Muscle layer of colon (tissue), 2 donors: ENCODE measurements around the gene TPSB2.
"Not testable (repeated sequence)": the region's sequence is repeated elsewhere in the genome, so short reads cannot be mapped to it uniquely, and the experiment has no call there.

Experiments used
- H3K27ac ChIP-seq: one replicate; pipeline ENCODE4 v1.7.0; 2013; ENCODE audit warnings: low read depth, mild to moderate bottlenecking, low read length, moderate library complexity
- H3K27me3 ChIP-seq, 2 donors: one replicate each; pipeline ENCODE4 v1.7.0; 2013; ENCODE audit warnings: low read length in 2 of 2, mild to moderate bottlenecking in 2 of 2; ENCODE audit not compliant: insufficient read depth in 2 of 2, control insufficient read depth in 1 of 2
- H3K36me3 ChIP-seq: one replicate; pipeline ENCODE4 v1.7.0; 2013; ENCODE audit warnings: mild to moderate bottlenecking, low read length; ENCODE audit not compliant: insufficient read depth
- H3K4me1 ChIP-seq: one replicate; pipeline ENCODE4 v1.7.0; 2013; ENCODE audit warnings: mild to moderate bottlenecking, low read length; ENCODE audit not compliant: insufficient read depth
- H3K4me3 ChIP-seq, 2 donors: one replicate each; pipeline ENCODE4 v1.7.0; 2013; ENCODE audit warnings: low read length in 2 of 2, low read depth in 1 of 2, mild to moderate bottlenecking in 1 of 2, moderate library complexity in 1 of 2
- H3K9ac ChIP-seq: one replicate; pipeline ENCODE4 v1.7.0; 2013; ENCODE audit warnings: low read length
- H3K9me3 ChIP-seq: one replicate; pipeline ENCODE4 v1.7.0; 2013; ENCODE audit warnings: mild to moderate bottlenecking, low read length
- donor health status: abdominal sarcoma.
- donor health status: Adenocarcinoma of cecum.

Gene TPSB2

DNA sequence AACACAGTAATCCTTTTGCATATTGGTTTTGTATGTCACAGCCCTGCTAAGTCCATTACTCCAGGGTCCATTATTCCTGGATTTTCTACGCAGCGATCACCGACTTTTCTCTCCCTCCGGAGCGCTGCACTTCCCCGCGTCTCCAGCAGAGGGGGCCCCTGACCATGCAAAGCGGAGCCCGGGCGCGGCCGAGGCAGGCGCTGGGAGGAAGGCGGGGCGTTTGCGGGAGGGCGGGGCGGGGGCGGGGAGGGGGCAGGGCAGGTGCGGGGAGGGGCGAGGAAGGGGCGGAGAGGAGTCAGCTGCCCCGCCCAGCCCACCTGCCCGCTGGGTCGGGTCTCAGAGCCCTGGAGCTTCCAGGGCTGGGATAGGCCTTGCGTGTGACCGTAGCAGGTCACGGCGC is 6.7 kb upstream of the TPSB2 start:
- H3K27ac ChIP-seq, H3K9ac ChIP-seq, H3K4me3 ChIP-seq, H3K36me3 ChIP-seq, H3K9me3 ChIP-seq, H3K4me1 ChIP-seq, H3K27me3 ChIP-seq: not testable (repeated sequence)

DNA sequence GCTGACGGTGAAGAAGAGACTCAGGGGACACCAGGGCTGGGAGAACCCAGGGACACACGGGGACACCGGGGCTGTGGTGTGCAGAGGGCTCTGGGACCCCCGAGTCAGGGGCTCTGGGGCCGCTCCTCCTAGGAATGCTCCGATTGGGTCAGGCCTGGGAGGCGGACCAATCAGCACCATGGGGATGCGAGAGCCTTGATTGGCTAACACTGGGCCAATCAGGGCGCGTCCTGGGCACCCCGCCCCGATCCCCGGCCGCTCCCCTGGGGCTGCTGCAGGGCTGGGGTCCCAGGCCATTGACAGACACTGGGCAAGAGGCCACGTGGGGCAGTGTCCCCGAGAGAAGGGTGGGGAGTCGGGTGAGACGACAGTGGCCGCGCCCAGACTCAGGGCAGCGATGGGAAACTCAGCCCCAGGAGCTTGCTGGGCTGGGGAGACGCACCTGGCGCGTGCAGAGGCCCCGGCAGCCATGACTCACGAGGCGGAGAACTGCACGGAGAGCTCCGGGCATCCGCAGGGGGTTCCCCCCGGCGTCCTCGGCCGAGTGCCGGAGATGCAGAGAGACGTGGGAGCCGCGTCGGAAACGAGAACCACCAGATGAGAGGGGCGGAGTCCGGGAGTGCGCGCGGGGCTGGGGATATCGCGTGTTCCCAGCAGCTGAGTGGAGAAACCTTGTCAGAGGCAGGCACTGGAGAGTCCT is 2.2 kb upstream of the TPSB2 start:
- not testable (repeated sequence) for H3K36me3 ChIP-seq, H3K4me1 ChIP-seq, H3K27ac ChIP-seq, H3K9ac ChIP-seq, H3K4me3 ChIP-seq, H3K9me3 ChIP-seq, H3K27me3 ChIP-seq

DNA sequence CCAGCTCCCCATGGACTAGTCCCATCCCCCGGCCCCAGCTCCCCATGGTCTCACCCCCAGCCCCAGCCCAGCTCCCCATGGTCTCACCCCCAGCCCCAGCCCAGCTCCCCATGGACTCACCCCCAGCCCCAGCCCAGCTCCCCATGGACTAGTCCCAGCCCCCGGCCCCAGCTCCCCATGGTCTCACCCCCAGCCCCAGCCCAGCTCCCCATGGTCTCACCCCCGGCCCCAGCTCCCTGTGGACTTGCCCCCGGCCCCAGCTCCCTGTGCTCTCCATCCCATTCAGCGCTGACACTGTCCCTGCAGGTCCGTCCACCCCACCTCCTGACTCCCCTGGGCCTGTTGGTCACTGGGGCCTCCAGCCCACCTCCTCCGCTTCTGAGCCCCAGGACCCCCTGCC is 1.3 kb upstream of the TPSB2 start:
- not testable (repeated sequence) for H3K27me3 ChIP-seq, H3K9me3 ChIP-seq, H3K27ac ChIP-seq, H3K4me3 ChIP-seq, H3K36me3 ChIP-seq, H3K9ac ChIP-seq, H3K4me1 ChIP-seq

DNA sequence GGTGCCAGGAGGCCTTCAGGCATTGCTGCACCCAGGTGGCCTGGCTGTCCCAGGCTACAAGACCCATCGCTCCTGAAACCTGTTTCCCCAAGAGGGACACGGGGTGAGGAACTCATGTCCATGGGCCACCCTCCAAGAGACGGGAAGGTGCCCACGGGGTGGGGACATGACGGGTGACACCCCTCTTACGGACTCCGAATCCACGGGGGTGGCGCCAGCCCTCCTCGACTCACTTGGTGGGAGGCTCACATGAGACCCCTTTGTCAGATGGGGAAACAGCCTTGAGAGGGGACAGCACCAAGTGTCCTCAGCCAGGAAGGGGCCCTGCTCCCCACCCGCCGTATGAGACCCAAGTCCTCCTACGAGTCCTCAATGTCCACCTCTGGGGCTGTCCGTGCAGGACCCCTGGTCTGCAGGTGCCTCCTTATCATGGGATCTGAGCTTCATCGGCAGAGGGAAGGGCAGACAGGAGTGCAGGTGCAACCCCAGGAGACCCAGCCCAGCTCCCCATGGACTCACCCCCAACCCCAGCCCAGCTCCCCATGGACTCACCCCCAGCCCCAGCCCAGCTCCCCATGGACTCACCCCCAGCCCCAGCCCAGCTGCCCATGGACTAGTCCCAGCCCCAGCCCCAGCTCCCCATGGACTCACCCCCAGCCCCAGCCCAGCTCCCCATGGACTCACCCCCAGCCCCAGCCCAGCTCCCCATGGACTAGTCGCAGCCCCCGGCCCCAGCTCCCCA is 658 bp upstream of the TPSB2 start:
- H3K9ac ChIP-seq, H3K36me3 ChIP-seq, H3K4me1 ChIP-seq, H3K9me3 ChIP-seq, H3K4me3 ChIP-seq, H3K27me3 ChIP-seq, H3K27ac ChIP-seq: not testable (repeated sequence)

DNA sequence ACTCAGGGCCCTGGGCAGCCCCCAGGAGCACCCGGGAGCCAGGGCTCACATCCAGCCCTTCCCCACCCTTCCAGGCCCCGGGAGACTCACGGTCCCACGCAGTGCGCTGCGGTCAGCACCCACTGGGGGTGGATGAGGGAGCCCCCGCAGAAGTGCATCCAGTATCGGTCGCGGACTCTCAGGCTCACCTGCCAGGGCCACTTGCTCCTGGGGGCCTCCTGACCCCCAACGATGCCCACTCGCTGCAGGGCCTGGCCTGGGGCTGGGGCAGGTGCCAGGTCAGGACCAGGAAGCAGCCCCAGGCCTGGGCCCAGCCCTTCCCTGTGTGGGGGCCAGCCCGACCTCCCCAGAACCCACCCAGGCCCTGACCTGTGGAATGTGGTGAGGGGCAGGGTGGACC is 508 bp downstream of the TPSB2 start:
- H3K9me3 ChIP-seq, H3K9ac ChIP-seq, H3K27ac ChIP-seq, H3K36me3 ChIP-seq, H3K4me3 ChIP-seq, H3K27me3 ChIP-seq, H3K4me1 ChIP-seq: not testable (repeated sequence)

DNA sequence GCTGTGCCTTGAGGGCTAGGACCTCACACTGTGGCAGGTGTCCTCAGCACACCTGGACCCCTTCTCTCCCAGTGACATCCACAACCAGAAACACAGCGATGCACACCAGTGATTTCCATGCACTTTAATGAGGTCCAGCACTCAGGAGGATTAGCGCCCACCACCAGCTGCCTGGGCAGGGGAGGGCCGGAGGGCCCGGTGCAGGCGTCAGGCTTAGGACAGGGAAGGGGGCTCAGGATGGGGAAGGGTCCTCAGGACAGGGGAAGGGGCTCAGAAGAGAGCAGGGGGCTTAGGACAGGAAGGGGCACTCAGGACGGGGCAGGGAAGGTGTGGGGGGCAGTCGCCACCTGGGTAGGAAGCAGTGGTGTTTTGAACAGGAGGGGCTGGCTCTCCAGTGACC is 1.8 kb downstream of the TPSB2 start:
- H3K36me3 ChIP-seq, H3K9ac ChIP-seq, H3K4me3 ChIP-seq, H3K27ac ChIP-seq, H3K9me3 ChIP-seq, H3K27me3 ChIP-seq, H3K4me1 ChIP-seq: not testable (repeated sequence)

- H3K27me3 ChIP-seq, H3K36me3 ChIP-seq, H3K27ac ChIP-seq, H3K4me1 ChIP-seq, H3K9ac ChIP-seq, H3K4me3 ChIP-seq, H3K9me3 ChIP-seq: not testable (repeated sequence)
Measured at GRCh38 chr16:1226692-1227091, 3.3 kb downstream of the TPSB2 start.

- not testable (repeated sequence) for H3K9me3 ChIP-seq, H3K27ac ChIP-seq, H3K9ac ChIP-seq, H3K36me3 ChIP-seq, H3K27me3 ChIP-seq, H3K4me3 ChIP-seq, H3K4me1 ChIP-seq
Measured at GRCh38 chr16:1225728-1226311, 4.2 kb downstream of the TPSB2 start.

GRCh38 chr16:1225051-1225451 is 4.9 kb downstream of the TPSB2 start, which contains the start of gene TPSG1:
Gene TPSG1, minus strand, starts transcription at chr16:1225268. Its CDS starts 16 bp downstream, at chr16:1225252.
- peak within 1 kb of the TSS; percentile 23 for H3K27ac ChIP-seq
- no peaks in the 10 kb centered on the region for H3K4me1 ChIP-seq
- H3K9ac ChIP-seq = no peak within 1 kb of the TSS
- H3K9me3 ChIP-seq = no peaks in the 10 kb centered on the region
- H3K36me3 ChIP-seq = no peaks in the 10 kb centered on the region
- no peaks in the 10 kb centered on the region for H3K27me3 ChIP-seq
- H3K4me3 ChIP-seq = no peak within 1 kb of the TSS

- H3K27ac ChIP-seq = peak overlapping the region; percentile 23
- H3K36me3 ChIP-seq = peaks cover under 1% of the 10 kb centered on the region
- H3K4me3 ChIP-seq = no peak overlapping the region
- H3K4me1 ChIP-seq = no peaks in the 10 kb centered on the region
- H3K9ac ChIP-seq = no peak overlapping the region
- H3K9me3 ChIP-seq = no peaks in the 10 kb centered on the region
- H3K27me3 ChIP-seq = no peaks in the 10 kb centered on the region
Measured at GRCh38 chr16:1224558-1224957, 5.4 kb downstream of the TPSB2 start.

DNA sequence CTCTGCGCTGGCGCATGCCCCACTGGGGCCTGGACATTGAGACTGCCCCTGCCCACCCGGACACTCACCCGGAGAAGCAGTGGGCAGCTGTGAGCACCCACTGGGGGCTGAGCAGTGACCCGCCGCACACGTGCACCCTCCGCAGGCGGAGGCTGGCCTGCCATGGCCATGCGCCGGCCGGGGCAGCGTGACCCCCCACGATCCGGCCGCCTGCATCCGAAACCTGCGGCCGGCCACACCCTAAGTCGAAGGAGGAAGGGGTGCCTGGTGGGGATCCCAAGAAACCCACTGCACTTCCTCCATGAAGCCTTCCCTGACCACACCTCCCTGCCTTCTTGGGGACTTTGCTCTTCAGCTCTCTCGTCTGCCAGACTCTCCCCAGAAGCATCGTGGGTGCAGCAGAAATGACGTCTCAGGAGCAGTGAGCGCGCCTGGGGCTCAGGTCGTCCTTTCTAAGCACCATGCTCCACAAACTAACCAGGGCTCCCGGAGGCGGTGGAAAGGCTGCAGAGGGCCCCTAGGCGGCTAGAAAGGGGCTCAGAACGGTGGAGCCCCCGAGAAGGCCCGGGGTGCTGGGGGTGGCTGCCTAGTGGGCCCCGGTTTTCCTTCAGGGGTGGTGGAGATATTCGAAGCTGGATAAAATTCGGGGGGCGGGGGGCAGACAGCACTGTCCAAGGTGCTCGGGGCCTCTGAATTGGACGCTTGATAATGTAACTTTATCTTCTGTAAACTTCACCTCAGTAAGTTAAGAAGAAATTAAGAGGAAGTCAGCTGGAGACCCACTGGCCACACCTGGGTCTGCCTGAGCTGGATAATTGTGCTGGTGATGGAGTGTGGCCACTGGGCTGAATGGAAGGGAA is 6.4 kb downstream of the TPSB2 start:
- no peak overlapping the region for H3K9ac ChIP-seq
- H3K4me1 ChIP-seq = no peaks in the 10 kb centered on the region
- no peak overlapping the region for H3K27ac ChIP-seq
- H3K27me3 ChIP-seq = no peaks in the 10 kb centered on the region
- H3K9me3 ChIP-seq = no peaks in the 10 kb centered on the region
- no peak overlapping the region for H3K4me3 ChIP-seq
- H3K36me3 ChIP-seq = peaks cover 7% of the 10 kb centered on the region
